RCC 7860 (cell line): Measurements from ENCODE around the gene SIGLEC14.
"Not testable (repeated sequence)": the region's sequence is repeated elsewhere in the genome, so short reads cannot be mapped to it uniquely, and the experiment has no call there.

Source experiments
- DNase-seq: peaks from one replicate; pipeline ENCODE4 v3.0.0-alpha.2; 2015; ENCODE audit warnings: low spot score
- FAIRE-seq: peaks from 2 replicates; lab custom pipeline; 2012; peaks lifted over from hg19 to GRCh38; lab: Jason Lieb, UNC

The SIGLEC14 gene

DNA sequence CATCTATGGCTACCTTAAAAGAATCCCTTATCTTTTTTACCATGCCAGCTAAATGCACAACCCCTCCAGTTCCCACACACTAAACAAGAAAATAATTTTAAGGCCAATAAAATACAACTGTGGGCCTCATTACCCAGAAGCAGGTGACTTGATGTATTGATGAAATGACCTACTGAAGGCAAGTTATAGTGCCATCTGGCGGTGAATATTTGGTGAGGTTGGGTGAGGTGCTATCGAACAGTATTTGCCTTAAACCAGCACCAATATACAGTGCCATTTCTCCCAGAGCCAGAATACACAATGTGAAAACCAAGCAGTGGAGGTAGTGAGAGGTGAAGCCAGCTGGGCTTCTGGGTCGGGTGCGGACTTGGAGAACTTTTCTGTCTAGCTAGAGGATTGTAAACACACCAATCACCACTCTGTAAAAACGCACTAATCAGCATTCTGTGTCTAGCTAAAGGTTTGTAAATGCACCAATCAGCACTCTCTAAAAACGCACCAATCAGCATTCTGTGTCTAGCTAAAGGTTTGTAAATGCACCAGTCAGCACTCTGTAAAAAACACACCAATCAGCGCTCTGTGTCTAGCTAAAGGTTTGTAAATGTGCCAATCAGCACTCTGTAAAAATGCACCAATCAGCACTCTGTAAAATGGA is 29.4 kb upstream of the SIGLEC14 start:
- not testable (repeated sequence) for FAIRE-seq, DNase-seq

DNA sequence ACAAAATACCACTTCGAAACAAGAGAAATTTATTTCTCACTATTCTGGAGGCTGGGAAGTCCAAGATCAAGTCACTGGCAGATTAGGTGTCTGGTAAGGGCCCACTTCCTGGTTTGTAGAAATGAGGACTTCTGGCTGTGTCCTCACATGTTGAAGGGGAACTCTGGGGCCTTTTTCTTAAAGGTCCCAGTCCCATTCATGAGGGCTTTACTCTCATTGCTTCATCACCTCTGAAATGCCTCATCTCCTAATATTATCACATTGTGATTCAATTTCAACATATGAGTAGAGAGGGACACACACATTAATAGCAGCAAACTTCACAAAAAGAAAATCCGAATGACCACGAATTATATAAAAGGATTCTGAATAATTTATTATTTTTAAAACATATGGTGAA is 21.6 kb upstream of the SIGLEC14 start:
- no peak for FAIRE-seq
- no peak for DNase-seq

DNA sequence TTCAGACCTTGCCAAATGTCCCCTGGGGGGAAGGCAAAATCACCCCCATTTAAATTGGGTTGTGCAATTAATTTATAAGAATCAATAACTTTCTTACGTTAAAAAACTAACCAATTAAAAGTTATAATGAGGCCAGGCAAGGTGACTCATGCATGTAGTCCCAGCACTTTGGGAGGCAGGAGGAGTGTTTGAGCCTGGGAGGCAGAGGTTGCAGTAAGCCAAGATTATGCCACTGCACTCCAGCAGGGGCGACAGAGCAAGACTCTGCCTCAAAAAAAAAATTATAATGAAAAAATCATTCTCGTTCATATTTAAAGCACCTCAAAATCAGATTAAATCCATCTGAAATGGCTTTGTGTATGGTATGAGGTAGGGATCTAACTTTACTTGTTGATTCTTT is 18.4 kb upstream of the SIGLEC14 start:
- FAIRE-seq: no peak
- no peak for DNase-seq

DNA sequence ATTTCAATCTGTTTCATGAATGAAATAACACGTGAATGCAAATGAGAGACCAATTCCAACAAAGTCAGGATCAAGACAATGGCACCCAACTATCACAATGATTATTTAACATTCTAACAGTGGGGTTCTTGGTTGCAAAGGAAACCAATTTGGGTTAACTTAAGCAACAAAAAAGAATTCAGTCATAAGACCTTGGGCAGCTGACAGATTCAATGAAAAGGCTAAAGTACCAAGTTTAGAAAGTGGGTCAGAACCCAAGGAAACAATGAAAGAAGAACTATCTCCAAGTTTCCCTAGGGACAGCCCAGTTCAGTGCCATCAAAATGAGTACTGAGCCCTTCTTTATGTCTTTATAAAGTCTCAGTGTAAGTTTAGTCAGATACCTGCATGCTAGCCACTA is 17.5 kb upstream of the SIGLEC14 start:
- DNase-seq (no peak), FAIRE-seq (no peak)

DNA sequence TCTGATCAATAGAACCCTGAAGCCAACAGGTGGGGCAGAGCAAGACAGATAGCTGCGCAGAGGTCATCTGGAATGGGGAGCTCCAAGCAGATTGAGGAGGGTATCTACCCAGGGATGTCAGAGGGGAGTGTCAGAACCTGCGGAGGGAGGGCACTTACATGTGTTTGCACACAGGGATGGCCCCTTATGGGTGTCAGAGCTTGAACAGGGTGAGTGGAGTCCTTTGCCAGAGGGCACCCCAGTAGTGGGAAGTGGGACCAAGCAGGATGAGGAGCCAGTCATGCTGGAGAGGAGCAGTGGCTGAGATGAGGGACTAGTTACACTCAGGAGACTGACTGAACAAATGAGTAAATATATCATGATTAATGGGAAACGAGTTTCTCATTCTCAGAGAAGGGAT is 17.0 kb upstream of the SIGLEC14 start:
- no peak for FAIRE-seq
- DNase-seq: no peak

DNA sequence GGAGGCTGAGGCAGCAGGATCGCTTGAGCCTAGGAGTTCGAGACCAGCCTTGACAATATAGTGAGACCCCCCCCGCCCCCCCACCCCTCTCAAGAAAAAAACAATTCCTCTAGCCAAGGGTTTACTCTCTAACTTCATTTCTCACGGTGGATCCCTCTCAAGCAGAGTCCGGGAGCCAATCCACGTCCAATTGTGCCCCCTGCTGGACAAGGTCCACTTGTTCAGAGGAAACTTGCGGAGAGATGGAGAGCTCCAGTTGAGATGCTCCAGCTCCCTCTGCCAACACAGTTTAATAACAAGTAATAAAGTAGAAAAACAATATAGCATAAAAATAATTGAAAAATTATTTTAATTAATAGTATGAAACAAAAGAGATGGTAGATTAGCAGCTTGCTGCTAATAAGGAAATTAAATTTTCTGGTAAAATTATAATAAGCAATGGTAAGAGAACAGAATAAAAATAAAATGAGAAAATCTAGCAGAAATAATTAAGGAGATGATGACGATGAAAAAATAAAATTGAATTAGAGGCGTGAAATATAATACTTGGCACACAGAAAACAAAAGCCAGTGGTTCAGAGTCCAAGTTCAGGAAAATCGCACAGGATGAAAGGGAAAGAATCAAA is 14.5 kb upstream of the SIGLEC14 start:
- FAIRE-seq (no peak), DNase-seq (peak; percentile 13)

DNA sequence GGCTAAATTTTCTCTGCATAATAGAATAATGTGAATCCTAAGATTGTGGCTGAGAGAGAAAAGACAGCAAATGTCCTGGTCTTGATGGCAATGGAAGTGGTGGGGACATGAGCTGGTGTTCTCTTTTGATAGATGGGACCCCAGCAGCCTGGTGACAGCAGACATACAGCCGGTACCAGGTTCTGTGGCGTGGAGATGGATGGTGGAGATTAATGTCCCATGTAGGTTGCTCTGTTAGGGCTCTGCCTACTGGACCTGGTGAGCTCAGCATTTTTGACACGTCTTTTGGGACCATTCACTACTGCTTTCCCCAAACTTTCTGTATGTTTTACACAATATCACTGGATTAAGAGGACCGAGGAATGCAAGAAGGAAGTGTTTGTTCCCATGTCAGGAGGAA is 8.2 kb upstream of the SIGLEC14 start:
- DNase-seq: no peak
- FAIRE-seq: no peak

DNA sequence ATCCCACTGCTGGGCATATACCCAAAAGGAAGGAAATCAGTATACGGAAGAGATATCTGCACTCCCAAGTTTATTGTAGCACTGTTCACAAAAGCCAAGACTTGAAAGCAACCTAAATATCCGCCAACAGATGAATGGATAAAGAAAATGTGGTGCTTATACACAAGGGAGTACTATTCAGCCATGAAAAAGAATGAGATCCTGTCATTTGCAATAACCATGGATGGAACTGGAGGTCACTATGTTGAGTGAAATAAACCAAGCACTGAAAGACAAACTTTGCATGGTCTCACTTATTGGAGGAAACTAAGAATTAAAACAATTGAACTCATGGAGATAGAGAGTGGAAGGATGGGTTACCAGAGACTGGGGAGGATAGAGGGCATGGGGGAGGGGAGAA is 6.5 kb upstream of the SIGLEC14 start:
- FAIRE-seq: no peak
- no peak for DNase-seq

DNA sequence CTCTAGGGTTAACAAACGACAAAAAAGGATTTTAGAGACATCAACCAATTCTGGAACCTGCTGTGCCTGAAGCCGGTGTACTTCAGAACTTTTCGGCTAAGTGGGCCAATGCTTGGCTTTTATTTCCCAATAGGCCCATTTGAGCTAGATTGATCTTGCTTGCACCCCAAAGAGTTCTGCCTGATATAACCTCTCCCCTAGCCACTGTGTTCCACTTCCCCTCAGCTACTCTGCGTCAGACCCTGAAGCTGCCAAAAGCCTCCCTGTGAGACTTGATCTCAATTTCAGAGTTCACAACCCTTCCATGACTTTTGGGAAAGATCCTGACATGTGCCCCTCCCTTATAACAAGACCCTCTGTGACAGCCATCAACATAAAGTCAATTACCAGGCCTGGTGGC is 5.6 kb upstream of the SIGLEC14 start:
- FAIRE-seq (no peak), DNase-seq (no peak)

DNA sequence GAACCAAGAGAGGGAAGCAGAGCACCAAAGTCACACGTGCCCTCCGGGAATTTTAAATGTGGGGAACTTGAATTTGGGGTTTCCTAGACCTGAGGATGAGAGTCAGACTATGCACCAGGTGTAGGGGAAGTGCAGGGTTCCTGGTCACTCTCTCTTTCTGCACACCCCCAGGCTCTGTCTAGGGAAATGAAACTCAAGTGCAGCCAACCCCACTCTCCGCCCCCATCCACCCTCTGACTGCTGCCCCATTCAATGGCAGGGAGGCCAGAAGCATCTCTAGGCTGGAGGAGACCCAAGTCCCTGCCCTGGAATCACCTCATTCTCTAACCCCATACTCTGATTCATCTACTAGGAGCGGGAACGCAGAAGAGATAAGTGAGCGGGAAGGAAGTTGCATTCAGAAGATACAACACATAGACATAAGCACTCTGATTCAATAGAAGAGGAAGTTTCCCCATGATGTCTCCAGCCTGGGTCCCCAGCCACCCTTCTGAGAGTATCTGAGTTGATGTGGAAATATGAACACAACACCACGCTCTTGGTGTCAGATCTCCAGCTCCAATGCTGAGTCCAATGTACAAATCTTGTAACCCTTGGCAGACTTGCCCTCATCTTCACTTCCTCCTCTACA is 4.7 kb upstream of the SIGLEC14 start:
- no peak for FAIRE-seq
- no peak for DNase-seq

DNA sequence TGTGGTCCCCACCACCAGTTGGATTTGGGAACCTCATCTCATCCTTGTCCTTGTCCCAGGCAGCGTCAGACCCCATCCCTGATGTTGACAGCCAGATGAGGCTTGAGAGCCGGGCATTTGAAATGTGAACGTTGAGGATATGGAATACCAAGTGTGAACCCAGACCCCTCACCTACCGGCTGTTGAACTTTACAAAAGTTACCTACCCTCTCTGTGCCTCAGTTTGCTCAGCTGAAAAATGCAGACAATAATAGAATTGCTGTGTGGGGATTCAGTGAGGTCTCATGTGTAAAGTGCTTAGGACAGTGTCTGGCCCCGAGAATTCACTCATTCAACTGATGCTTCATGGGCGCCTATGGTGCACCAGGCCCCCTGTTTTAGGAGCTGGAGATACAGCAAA is 693 bp upstream of the SIGLEC14 start:
- FAIRE-seq: no peak
- DNase-seq: no peak

DNA sequence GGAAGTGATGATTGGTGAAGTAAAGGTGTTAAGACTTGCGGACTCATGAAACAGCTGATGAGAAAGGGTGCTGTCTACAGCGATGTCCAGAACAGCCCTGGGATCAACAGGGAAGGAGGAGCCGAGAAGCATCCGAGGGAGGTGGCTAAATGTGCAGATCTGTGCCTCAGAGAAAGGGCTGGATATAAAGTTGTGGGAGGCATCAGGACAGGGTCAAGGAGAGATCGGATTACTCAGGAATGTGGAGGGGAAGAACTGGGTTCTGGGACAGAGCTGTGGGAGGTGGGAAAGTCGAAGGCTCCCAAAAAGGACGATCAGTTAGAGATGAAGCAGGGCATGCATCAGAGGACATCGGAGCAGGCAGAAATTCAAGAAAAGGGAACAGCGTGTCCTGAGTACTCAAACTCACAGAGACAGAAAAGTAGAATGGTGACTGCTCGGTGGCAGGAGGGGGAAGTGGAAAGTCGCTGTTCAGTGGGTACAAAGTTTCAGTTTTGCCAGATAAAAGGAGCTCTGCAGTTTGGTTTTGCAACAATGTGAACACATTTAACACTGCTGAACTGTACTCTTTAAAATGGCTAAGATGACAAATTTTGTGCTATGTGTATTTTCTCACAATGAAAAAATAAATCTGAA is 1.9 kb downstream of the SIGLEC14 start:
- DNase-seq (no peak), FAIRE-seq (no peak)

DNA sequence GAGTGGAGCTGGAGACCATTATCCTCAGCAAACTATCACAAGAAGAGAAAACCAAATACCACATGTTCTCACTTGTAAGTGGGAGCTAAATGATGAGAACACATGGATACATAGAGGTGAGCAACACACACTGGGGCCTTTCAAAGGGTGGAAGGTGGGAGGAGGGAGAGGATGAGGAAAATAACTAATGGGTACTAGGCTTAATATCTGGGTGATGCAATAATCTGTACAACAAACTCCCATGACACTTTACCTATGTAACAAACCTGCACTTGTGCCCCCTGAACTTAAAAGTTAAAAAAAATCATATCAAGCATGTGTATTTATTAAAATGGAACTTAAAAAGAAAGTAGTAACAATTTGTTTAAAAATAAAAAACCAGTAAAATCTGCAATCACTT is 5.0 kb downstream of the SIGLEC14 start:
- DNase-seq: no peak
- no peak for FAIRE-seq

DNA sequence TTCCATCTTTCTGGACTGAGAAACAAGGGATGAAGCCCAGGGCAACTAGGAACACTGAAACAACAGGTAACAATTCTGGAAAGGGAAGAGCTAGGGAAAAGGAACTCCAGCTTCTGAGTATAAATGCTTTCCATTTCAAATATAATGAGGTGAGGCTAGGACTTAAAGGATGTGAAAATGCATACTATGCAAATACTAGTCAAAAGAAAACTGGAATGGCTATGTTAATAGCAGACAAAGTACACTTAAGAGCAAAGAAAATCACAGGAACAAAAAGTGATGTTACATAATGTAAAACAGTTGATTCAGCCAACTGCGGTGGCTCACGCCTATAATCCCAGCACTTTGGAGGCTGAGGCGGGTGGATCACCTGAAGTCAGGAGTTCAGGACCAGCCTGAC is 6.2 kb downstream of the SIGLEC14 start:
- FAIRE-seq (no peak), DNase-seq (no peak)

DNA sequence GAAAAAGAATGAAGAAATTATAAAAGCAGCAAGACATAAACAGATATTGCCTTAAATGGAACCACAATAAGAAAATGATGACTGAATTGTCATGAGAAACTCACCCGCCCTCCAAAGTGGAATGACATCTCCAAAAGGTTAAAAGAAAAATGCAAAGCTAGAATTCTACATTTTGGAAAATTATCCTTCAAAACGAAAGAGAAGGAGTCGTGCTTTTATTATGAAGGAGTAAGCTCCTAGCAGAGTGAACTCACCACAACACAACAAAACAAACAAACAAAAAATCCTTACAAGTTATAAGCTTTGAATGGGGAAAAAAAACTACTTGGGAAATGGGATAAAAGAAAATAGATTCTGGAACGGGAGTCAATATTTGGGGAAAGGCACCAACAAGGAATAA is 6.7 kb downstream of the SIGLEC14 start:
- no peak for DNase-seq
- no peak for FAIRE-seq

DNA sequence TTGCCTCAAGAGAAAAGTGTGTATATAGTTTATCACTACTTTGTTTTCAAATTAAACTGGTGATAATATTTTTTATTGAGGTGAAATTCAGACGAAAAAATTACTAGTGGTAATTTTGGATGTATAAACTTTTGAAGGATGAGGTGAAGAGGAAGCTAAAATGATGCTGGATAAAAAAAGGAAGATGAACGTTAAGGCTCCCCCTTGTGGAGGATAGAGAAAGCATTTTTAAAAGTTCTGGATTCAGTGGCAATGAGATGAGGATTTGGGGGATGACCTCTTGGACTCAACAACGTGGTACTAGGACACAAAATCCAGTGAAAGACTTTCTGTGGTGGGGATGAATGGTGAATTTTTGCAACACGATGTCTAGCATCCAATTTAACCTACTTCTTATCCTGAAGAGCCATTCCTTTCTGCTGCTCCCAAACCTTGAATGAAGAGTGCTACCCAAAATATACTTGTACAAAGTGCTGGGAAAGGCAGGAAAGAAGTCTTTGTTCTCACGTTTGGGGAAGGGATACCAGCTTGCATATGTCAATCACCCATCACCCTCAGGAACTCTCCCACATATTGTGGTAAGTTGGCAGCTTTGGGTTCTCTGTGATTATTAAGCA is 9.2 kb downstream of the SIGLEC14 start:
- FAIRE-seq: no peak
- DNase-seq: no peak

DNA sequence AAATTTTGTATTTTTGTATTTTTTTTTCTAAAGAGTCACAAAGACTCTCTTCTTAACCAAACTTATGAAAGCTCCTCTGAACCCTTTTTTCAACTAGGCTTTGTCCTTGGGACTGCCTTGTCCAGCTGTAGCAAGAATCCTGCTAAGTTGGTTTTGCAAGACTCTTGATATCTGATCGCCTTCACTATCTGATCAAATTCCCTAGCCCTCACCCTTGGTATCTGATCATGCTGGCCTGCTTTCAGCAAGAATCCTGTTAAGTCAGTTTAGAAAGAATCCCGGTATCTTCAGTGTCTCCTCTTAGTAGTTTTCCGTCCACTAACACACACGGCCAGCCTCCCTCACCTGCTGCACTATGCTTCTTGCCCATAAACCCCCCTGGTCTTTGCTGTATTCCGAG is 14.5 kb downstream of the SIGLEC14 start:
- FAIRE-seq: no peak
- DNase-seq: no peak

DNA sequence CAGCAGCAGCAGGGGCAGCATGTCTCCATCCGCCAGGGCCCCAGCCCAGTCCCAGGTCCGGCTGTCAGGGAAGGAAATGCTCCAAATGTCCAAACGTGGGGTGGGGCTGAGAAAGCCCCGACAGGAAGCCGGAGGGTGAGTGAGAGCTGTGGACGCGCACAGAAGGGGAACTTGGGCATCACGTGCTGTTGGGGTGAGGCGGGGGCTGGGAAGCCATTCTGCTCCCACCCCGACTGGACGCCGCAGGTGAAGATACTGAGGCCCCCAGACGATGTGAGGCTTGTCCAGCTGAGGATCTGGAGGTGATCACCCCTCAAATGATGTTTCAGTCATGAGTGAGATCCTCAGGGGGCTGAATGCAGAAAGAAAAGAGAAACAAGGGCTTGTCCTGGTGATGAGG is 16.3 kb downstream of the SIGLEC14 start, which contains the start of gene SIGLEC5:
Gene SIGLEC5 (minus strand): TSS at position 87 of the 400 bp plus-strand sequence. CDS start 66 bp downstream, at position 21.
- not testable (repeated sequence) for FAIRE-seq, DNase-seq

DNA sequence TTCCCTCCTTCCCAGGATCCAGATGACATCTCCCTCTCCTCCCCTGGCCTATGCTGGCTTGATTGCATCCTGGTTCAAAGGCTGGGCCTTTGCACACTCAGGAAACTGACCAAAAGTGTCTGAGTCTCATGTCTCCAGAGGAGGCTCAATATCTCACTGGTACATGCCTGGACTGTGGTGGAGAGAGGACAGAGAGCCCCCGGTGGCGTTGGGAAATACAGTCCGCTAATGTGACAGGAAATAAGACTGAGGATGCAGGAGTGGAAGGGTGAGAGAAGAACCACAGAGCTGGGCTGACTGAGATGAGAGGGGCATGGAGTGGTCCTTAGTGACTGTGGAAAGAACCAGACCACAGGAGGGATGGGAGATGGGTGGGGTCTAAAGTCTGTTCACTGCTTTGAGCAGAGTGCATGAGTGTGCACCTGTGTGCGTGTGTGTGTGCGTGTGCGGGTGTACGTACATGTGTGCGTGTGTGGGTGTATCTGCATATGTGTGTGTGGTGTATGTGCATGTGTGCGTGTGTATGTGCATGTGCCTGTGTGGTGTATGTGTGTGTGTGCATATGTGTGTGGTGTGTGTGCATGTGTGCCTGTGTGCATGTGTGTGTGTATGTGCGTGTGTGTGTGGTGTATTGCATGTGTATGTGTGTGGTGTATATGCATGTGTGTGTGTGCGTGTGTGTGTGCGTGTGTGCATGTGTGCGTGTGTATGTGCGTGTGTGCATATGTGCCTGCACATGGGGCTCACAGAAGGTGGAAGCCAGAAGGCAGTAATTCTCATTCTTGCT is 18.3 kb downstream of the SIGLEC14 start:
- DNase-seq (no peak), FAIRE-seq (no peak)

DNA sequence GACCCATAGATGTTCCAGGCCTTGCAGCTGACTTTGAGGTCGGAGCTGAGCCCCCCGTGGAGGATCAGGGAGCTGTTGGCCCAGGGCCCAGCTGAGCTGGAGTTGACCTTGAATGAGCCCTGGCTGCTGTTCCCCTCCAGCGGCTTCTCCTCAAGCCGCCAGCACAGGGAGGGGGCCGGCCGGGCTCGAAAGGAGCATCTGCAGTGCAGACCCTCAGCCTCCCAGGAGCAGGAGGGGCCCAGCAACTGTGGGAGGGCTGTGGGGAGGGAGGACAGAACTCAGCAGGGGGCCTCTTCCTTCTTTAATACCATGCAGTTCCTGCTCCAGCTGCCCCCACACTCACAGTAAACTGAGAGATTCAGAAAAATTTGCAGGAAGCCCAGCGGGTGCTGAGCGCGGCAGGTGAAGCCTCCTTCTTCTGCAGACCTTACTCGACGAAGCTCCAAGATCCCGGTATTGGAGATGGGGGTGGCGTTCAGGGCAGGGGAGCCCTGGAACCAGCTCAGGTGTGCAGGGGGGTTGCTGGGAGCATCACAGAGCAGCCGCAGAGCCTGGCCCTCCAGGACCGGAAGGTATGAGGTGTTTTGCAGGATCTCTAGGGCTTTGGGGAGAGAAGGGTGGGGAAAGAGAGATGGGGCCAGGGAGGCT is 19.0 kb downstream of the SIGLEC14 start:
- FAIRE-seq: no peak
- DNase-seq: no peak
